ENCODE measurements around the gene DNAJA1.

Gene DNAJA1

DNA sequence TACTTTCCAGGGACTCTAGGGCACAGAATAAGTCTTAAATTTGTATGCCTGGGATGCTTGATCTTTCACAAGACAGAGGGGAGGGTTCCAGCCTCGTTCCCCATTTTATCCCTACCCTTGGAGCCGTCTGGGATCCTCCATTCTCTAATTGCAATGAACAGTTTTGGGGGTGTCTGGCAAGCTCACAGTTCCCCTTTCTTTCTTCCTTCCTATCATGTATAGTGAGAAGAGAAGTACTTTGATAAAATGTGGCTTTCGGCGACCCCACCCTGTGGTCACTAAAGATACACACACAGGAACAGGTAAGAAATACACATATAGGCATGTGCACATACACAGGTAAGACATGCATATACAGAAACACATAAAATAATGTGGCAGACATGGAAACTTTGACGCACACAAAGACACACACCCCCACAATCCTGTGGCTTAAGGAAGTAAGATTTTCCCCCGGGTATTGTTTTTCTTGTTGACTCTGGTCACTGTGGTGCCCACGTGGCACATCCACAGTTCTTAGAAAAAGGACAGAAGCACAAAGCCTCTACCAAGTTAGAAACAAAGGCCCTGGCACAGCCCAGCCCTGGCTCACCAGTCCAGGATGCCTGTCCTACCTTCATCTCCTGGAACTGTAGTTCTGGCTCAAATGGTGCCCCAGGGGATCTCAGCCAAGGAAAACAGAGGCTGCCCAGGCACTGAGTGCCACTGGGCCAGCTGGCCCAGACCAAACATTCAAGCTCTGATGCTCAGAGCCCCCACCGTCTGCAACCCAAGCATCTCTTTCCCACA lies 57.7 kb downstream of the DNAJA1 start:
- TF ChIP-seq POLR2AphosphoS5 (IDR thresholded peaks at IDR 0.05; ENCODE audit: low read depth, low read length): no peak
- TF ChIP-seq, protein P1, sequence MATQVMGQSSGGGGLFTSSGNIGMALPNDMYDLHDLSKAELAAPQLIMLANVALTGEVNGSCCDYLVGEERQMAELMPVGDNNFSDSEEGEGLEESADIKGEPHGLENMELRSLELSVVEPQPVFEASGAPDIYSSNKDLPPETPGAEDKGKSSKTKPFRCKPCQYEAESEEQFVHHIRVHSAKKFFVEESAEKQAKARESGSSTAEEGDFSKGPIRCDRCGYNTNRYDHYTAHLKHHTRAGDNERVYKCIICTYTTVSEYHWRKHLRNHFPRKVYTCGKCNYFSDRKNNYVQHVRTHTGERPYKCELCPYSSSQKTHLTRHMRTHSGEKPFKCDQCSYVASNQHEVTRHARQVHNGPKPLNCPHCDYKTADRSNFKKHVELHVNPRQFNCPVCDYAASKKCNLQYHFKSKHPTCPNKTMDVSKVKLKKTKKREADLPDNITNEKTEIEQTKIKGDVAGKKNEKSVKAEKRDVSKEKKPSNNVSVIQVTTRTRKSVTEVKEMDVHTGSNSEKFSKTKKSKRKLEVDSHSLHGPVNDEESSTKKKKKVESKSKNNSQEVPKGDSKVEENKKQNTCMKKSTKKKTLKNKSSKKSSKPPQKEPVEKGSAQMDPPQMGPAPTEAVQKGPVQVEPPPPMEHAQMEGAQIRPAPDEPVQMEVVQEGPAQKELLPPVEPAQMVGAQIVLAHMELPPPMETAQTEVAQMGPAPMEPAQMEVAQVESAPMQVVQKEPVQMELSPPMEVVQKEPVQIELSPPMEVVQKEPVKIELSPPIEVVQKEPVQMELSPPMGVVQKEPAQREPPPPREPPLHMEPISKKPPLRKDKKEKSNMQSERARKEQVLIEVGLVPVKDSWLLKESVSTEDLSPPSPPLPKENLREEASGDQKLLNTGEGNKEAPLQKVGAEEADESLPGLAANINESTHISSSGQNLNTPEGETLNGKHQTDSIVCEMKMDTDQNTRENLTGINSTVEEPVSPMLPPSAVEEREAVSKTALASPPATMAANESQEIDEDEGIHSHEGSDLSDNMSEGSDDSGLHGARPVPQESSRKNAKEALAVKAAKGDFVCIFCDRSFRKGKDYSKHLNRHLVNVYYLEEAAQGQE (IDR thresholded peaks at IDR 0.05; ENCODE audit: insufficient read depth in 1 of 2, low read depth in 2 of 2, low read length in 2 of 2): no peak
- TF ChIP-seq TAF1 (IDR thresholded peaks at IDR 0.05; ENCODE audit: borderline replicate concordance, insufficient read depth, low read length): no peak
- no peak for TF ChIP-seq FOXP2 (optimal IDR thresholded peaks at IDR 0.05; ENCODE audit: borderline replicate concordance, extremely low read depth, extremely low read length, insufficient read depth)
- no peak for TF ChIP-seq SIN3A (IDR thresholded peaks at IDR 0.05; ENCODE audit: borderline replicate concordance, insufficient read depth, low read length)

Data from PFSK-1 (cell line).